ENCODE data around the gene UCHL5.

The UCHL5 gene

GRCh38 chr1:193103759-193104501 lies 44.8 kb upstream of the UCHL5 start:
- Histone ChIP-seq H3K79me2 (ENCODE audit: control insufficient read depth, insufficient read depth, low read length) (no peaks in the 10 kb centered on the region), H4K8ac (ENCODE audit: low read depth, low read length) (no peak overlapping the region), H3K4me1 (ENCODE audit: control insufficient read depth, low read depth, low read length) (peaks cover 5% of the 10 kb centered on the region), H2BK120ac (ENCODE audit: low read depth, low read length) (no peak overlapping the region), H3K27me3 (ENCODE audit: insufficient read depth, low read length, poor library complexity) (no peaks in the 10 kb centered on the region), H3K36me3 (ENCODE audit: control insufficient read depth, insufficient read depth, low read length) (no peaks in the 10 kb centered on the region), H3K4me2 (ENCODE audit: low read length) (peak overlapping the region; percentile 45), H3K23ac (ENCODE audit: low read length) (peak overlapping the region; percentile 81), H3K79me1 (ENCODE audit: low read length) (no peaks in the 10 kb centered on the region), H3K27ac (ENCODE audit: low read depth, low read length) (no peak overlapping the region), H3K4me3 (ENCODE audit: low read length) (peak overlapping the region; percentile 83), H3K4ac (ENCODE audit: low read depth, low read length) (no peak overlapping the region), H2BK5ac (ENCODE audit: low read length) (no peak overlapping the region), H3K56ac (ENCODE audit: low read length) (peak overlapping the region; percentile 94), H3K18ac (ENCODE audit: low read length) (no peak overlapping the region), H2AK5ac (ENCODE audit: low read length) (no peak overlapping the region), H2BK15ac (replicated peaks; ENCODE audit: low read depth) (no peak overlapping the region), H4K5ac (ENCODE audit: low read length) (no peak overlapping the region), H3K9ac (ENCODE audit: low read length) (peak overlapping the region; percentile 79)
- peak; percentile 31 for DNase-seq
- WGBS (ENCODE audit: extremely low coverage, insufficient coverage, low lambda C conversion rate), result no CpG with 5 or more reads among the region's 9 CpGs

- Histone ChIP-seq H3K36me3 (ENCODE audit: control insufficient read depth, insufficient read depth, low read length) (no peaks in the 10 kb centered on the region), H3K4me3 (ENCODE audit: low read length) (no peak overlapping the region), H3K79me2 (ENCODE audit: control insufficient read depth, insufficient read depth, low read length) (no peaks in the 10 kb centered on the region), H4K8ac (ENCODE audit: low read depth, low read length) (no peak overlapping the region), H3K56ac (ENCODE audit: low read length) (no peak overlapping the region), H3K4me1 (ENCODE audit: control insufficient read depth, low read depth, low read length) (peaks cover 5% of the 10 kb centered on the region), H4K5ac (ENCODE audit: low read length) (no peak overlapping the region), H3K4ac (ENCODE audit: low read depth, low read length) (no peak overlapping the region), H3K23ac (ENCODE audit: low read length) (no peak overlapping the region), H3K27ac (ENCODE audit: low read depth, low read length) (no peak overlapping the region), H3K18ac (ENCODE audit: low read length) (no peak overlapping the region), H2BK15ac (replicated peaks; ENCODE audit: low read depth) (no peak overlapping the region), H2BK5ac (ENCODE audit: low read length) (no peak overlapping the region), H3K4me2 (ENCODE audit: low read length) (no peak overlapping the region), H3K27me3 (ENCODE audit: insufficient read depth, low read length, poor library complexity) (no peaks in the 10 kb centered on the region), H2AK5ac (ENCODE audit: low read length) (no peak overlapping the region), H2BK120ac (ENCODE audit: low read depth, low read length) (no peak overlapping the region), H3K9ac (ENCODE audit: low read length) (no peak overlapping the region), H3K79me1 (ENCODE audit: low read length) (no peaks in the 10 kb centered on the region)
- no peak for DNase-seq
- no CpG with 5 or more reads among the region's 5 CpGs for WGBS (ENCODE audit: extremely low coverage, insufficient coverage, low lambda C conversion rate)
Observed at GRCh38 chr1:193102662-193103061, 43.5 kb upstream of the UCHL5 start.

DNA sequence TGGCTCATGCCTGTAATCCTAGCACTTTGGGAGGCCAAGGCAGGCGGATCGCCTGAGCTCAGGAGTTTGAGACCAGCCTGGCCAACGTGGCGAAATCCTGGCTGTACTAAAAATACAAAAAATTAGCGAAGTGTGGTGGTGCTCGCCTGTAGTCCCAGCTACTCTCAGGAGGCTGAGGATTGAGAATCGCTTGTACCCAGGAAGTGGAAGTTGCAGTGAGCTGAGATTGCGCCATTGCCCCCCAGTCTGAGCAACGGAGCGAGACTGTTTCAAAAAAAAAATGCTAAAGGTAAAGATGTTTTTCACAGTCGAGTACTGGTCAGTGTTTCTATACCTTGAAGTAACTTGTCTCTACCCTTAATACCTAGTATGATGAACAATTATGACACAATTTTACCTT lies 35.0 kb upstream of the UCHL5 start:
- H3K23ac ChIP-seq (ENCODE audit: low read length), result no peak overlapping the region
- no peaks in the 10 kb centered on the region for H3K4me1 ChIP-seq (ENCODE audit: control insufficient read depth, low read depth, low read length)
- no peak overlapping the region for H4K5ac ChIP-seq (ENCODE audit: low read length)
- H3K56ac ChIP-seq (ENCODE audit: low read length), result no peak overlapping the region
- H3K18ac ChIP-seq (ENCODE audit: low read length), result no peak overlapping the region
- no CpG with 5 or more reads among the region's 11 CpGs for WGBS (ENCODE audit: extremely low coverage, insufficient coverage, low lambda C conversion rate)
- no peak overlapping the region for H3K9ac ChIP-seq (ENCODE audit: low read length)
- H3K79me1 ChIP-seq (ENCODE audit: low read length), result no peaks in the 10 kb centered on the region
- H2BK5ac ChIP-seq (ENCODE audit: low read length), result no peak overlapping the region
- H2BK15ac ChIP-seq (replicated peaks; ENCODE audit: low read depth), result no peak overlapping the region
- no peak overlapping the region for H3K27ac ChIP-seq (ENCODE audit: low read depth, low read length)
- H3K27me3 ChIP-seq (ENCODE audit: insufficient read depth, low read length, poor library complexity), result no peaks in the 10 kb centered on the region
- no peak overlapping the region for H3K4ac ChIP-seq (ENCODE audit: low read depth, low read length)
- DNase-seq, result no peak
- no peak overlapping the region for H2BK120ac ChIP-seq (ENCODE audit: low read depth, low read length)
- no peak overlapping the region for H4K8ac ChIP-seq (ENCODE audit: low read depth, low read length)
- H3K4me2 ChIP-seq (ENCODE audit: low read length), result no peak overlapping the region
- no peaks in the 10 kb centered on the region for H3K36me3 ChIP-seq (ENCODE audit: control insufficient read depth, insufficient read depth, low read length)
- H2AK5ac ChIP-seq (ENCODE audit: low read length), result no peak overlapping the region
- no peak overlapping the region for H3K4me3 ChIP-seq (ENCODE audit: low read length)
- no peaks in the 10 kb centered on the region for H3K79me2 ChIP-seq (ENCODE audit: control insufficient read depth, insufficient read depth, low read length)

DNA sequence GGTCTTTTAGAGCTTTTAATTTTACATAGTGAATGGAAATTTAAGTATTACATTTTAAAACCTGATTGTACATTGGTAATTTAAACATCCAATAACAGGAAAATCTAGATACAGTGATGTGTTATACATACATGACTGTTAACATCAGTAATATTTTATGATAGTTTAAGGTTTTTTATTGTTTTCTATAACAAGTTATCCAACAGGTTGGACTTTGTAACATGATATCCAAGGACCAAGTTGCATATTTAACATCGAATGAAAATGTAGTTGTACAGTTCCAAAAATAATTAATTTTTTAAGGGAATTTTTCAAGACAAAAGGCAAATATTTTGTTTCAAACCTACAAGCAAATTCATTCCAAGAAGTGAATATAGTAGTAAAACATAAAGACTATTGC lies 31.7 kb upstream of the UCHL5 start:
- Histone ChIP-seq H3K9ac (ENCODE audit: low read length) (no peak overlapping the region), H3K18ac (ENCODE audit: low read length) (no peak overlapping the region), H4K8ac (ENCODE audit: low read depth, low read length) (no peak overlapping the region), H2AK5ac (ENCODE audit: low read length) (no peak overlapping the region), H4K5ac (ENCODE audit: low read length) (no peak overlapping the region), H2BK5ac (ENCODE audit: low read length) (no peak overlapping the region), H2BK15ac (replicated peaks; ENCODE audit: low read depth) (no peak overlapping the region), H3K79me2 (ENCODE audit: control insufficient read depth, insufficient read depth, low read length) (no peaks in the 10 kb centered on the region), H3K4me2 (ENCODE audit: low read length) (no peak overlapping the region), H3K27me3 (ENCODE audit: insufficient read depth, low read length, poor library complexity) (no peaks in the 10 kb centered on the region), H3K23ac (ENCODE audit: low read length) (no peak overlapping the region), H3K56ac (ENCODE audit: low read length) (no peak overlapping the region), H3K4ac (ENCODE audit: low read depth, low read length) (no peak overlapping the region), H3K79me1 (ENCODE audit: low read length) (no peaks in the 10 kb centered on the region), H3K36me3 (ENCODE audit: control insufficient read depth, insufficient read depth, low read length) (no peaks in the 10 kb centered on the region), H3K27ac (ENCODE audit: low read depth, low read length) (no peak overlapping the region), H2BK120ac (ENCODE audit: low read depth, low read length) (no peak overlapping the region), H3K4me3 (ENCODE audit: low read length) (no peak overlapping the region), H3K4me1 (ENCODE audit: control insufficient read depth, low read depth, low read length) (no peaks in the 10 kb centered on the region)
- WGBS (ENCODE audit: extremely low coverage, insufficient coverage, low lambda C conversion rate), result no CpG with 5 or more reads among the region's 1 CpG
- no peak for DNase-seq

GRCh38 chr1:193087893-193088292 lies 28.7 kb upstream of the UCHL5 start:
- no peak overlapping the region for H2BK5ac ChIP-seq (ENCODE audit: low read length)
- no CpG with 5 or more reads among the region's 3 CpGs for WGBS (ENCODE audit: extremely low coverage, insufficient coverage, low lambda C conversion rate)
- H2BK15ac ChIP-seq (replicated peaks; ENCODE audit: low read depth), result no peak overlapping the region
- DNase-seq, result no peak
- H3K79me2 ChIP-seq (ENCODE audit: control insufficient read depth, insufficient read depth, low read length), result no peaks in the 10 kb centered on the region
- no peak overlapping the region for H3K4ac ChIP-seq (ENCODE audit: low read depth, low read length)
- no peak overlapping the region for H3K4me3 ChIP-seq (ENCODE audit: low read length)
- H3K56ac ChIP-seq (ENCODE audit: low read length), result no peak overlapping the region
- H3K79me1 ChIP-seq (ENCODE audit: low read length), result no peaks in the 10 kb centered on the region
- no peak overlapping the region for H3K9ac ChIP-seq (ENCODE audit: low read length)
- no peak overlapping the region for H2AK5ac ChIP-seq (ENCODE audit: low read length)
- H3K4me2 ChIP-seq (ENCODE audit: low read length), result no peak overlapping the region
- no peaks in the 10 kb centered on the region for H3K4me1 ChIP-seq (ENCODE audit: control insufficient read depth, low read depth, low read length)
- no peak overlapping the region for H3K27ac ChIP-seq (ENCODE audit: low read depth, low read length)
- no peak overlapping the region for H2BK120ac ChIP-seq (ENCODE audit: low read depth, low read length)
- no peak overlapping the region for H3K23ac ChIP-seq (ENCODE audit: low read length)
- no peak overlapping the region for H4K5ac ChIP-seq (ENCODE audit: low read length)
- no peaks in the 10 kb centered on the region for H3K36me3 ChIP-seq (ENCODE audit: control insufficient read depth, insufficient read depth, low read length)
- H3K27me3 ChIP-seq (ENCODE audit: insufficient read depth, low read length, poor library complexity), result no peaks in the 10 kb centered on the region
- H4K8ac ChIP-seq (ENCODE audit: low read depth, low read length), result no peak overlapping the region
- no peak overlapping the region for H3K18ac ChIP-seq (ENCODE audit: low read length)

GRCh38 chr1:193086342-193086741 lies 27.2 kb upstream of the UCHL5 start:
- no peak overlapping the region for H3K4ac ChIP-seq (ENCODE audit: low read depth, low read length)
- no peak overlapping the region for H3K27ac ChIP-seq (ENCODE audit: low read depth, low read length)
- no peaks in the 10 kb centered on the region for H3K79me2 ChIP-seq (ENCODE audit: control insufficient read depth, insufficient read depth, low read length)
- H4K5ac ChIP-seq (ENCODE audit: low read length), result no peak overlapping the region
- H3K36me3 ChIP-seq (ENCODE audit: control insufficient read depth, insufficient read depth, low read length), result no peaks in the 10 kb centered on the region
- H4K8ac ChIP-seq (ENCODE audit: low read depth, low read length), result no peak overlapping the region
- 100% methylated on average over 2 of the region's 3 CpGs for WGBS (ENCODE audit: extremely low coverage, insufficient coverage, low lambda C conversion rate)
- H3K4me2 ChIP-seq (ENCODE audit: low read length), result no peak overlapping the region
- no peak overlapping the region for H3K9ac ChIP-seq (ENCODE audit: low read length)
- H2BK5ac ChIP-seq (ENCODE audit: low read length), result no peak overlapping the region
- no peaks in the 10 kb centered on the region for H3K79me1 ChIP-seq (ENCODE audit: low read length)
- DNase-seq, result no peak
- no peak overlapping the region for H3K23ac ChIP-seq (ENCODE audit: low read length)
- no peaks in the 10 kb centered on the region for H3K4me1 ChIP-seq (ENCODE audit: control insufficient read depth, low read depth, low read length)
- no peak overlapping the region for H3K18ac ChIP-seq (ENCODE audit: low read length)
- no peak overlapping the region for H2AK5ac ChIP-seq (ENCODE audit: low read length)
- no peaks in the 10 kb centered on the region for H3K27me3 ChIP-seq (ENCODE audit: insufficient read depth, low read length, poor library complexity)
- H2BK15ac ChIP-seq (replicated peaks; ENCODE audit: low read depth), result no peak overlapping the region
- no peak overlapping the region for H2BK120ac ChIP-seq (ENCODE audit: low read depth, low read length)
- H3K4me3 ChIP-seq (ENCODE audit: low read length), result no peak overlapping the region
- no peak overlapping the region for H3K56ac ChIP-seq (ENCODE audit: low read length)

All from mesendoderm (in vitro differentiated cells).